Erythroblast (primary cell): ENCODE measurements around the gene ADPGK.
"Not testable (repeated sequence)": the region's sequence is repeated elsewhere in the genome, so short reads cannot be mapped to it uniquely, and the experiment has no call there.

ENCODE experiments used
- GATA1 ChIP-seq: IDR thresholded peaks from 2 replicates; pipeline ENCODE4 v1.6.1; 2011; ENCODE audit warnings: low read depth, mild to moderate bottlenecking, control low read depth, low read length, moderate library complexity
- POLR2A ChIP-seq: IDR thresholded peaks from 2 replicates; pipeline ENCODE4 v1.6.1; 2011; ENCODE audit warnings: mild to moderate bottlenecking, low read length

DNA sequence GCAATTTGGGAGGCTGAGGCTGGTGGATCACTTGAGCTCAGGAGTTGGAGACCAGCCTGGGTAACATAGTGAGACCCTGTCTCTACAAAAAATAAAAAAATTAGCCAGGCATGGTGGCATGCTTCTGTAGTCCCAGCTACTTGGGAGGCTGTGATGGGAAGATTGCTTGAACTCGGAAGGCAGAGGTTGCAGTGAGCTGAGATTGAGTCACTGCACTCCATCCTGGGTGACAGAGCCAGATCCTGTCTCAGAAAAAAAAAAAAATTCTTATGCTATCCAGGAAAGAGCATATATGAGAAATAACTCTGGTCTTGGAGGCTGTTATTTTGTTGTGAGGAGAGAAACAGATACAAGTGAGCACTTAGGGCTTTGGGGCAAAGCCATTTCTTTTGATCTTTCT, 55.3 kb downstream of the ADPGK start:
- not testable (repeated sequence) for TF ChIP-seq POLR2A, GATA1
